ENCODE results near the gene FBXO46. TPM values are rescaled to one million over a fixed set of nuclear protein-coding genes. Genes with fewer than 3 reads are reported as not detected.
A peak's percentile ranks its signal among the peaks of the same experiment; 100 is the strongest.

FBXO46 gene
- total and polyA plus RNA-seq, 2 of the 13 experiments (the other 11 are each of a cell fraction or from before 2014, with no cell fraction given) = 6.2 to 6.4 TPM

DNA sequence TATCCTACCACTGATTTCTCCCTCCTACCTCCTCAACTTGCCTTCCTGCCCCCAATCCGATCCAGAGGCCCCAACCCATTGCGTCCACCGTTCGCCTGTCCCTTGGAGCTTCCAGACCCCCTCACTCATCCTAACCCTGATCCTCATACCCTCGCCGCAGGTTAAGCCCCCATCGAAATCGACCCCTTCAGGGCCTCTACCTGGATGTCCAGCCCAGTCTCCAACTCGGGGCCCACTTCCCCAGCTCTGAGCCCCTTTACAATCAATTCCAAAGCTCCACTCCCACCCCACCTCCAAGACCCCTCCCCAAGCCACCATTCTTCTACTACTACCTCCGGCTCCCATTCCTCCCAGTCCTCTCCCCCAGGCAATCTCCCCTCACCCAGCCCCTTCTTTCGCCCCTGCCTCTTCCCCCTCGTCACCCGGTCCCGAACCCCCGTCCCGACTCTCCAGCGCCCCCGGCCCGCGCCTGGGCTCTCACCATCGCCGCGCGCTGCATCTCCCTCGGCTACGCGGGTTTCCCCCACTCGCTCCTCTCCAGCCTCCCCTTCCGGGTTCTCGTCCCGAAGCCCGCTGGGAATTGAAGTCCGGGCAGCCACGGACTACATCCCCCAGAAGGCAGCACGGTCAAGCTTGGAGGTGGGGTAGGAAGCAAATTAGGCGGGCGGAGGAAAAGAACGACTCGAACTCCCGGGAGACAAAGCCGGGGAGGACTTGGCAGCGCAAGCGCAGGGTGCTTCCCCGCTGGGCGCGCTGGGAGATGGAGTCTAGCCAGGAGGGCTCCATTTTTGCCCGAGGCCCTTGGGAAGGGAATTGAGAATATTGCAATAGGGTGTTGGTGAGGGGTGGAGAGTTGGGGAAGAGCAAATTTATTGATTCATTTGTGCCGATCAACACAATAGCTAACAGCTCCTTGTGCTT, at the start of gene FBXO46 (continued):
- TF ChIP-seq, protein P1, sequence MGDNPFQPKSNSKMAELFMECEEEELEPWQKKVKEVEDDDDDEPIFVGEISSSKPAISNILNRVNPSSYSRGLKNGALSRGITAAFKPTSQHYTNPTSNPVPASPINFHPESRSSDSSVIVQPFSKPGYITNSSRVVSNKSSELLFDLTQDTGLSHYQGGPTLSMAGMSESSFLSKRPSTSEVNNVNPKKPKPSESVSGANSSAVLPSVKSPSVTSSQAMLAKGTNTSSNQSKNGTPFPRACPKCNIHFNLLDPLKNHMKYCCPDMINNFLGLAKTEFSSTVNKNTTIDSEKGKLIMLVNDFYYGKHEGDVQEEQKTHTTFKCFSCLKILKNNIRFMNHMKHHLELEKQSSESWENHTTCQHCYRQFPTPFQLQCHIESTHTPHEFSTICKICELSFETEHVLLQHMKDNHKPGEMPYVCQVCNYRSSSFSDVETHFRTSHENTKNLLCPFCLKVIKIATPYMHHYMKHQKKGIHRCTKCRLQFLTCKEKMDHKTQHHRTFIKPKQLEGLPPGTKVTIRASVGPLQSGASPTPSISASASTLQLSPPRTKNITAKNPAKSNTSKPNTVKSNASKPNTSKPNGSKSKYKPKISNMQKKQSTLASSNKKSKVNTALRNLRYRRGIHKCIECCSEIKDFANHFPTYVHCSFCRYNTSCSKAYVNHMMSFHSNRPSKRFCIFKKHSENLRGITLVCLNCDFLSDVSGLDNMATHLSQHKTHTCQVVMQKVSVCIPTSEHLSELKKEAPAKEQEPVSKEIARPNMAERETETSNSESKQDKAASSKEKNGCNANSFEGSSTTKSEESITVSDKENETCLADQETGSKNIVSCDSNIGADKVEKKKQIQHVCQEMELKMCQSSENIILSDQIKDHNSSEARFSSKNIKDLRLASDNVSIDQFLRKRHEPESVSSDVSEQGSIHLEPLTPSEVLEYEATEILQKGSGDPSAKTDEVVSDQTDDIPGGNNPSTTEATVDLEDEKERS (CRISPR knock-in tag; IDR thresholded peaks at IDR 0.05) = 0 out of 2 replicates have a peak, but pooled peaks have one; percentile 26
- TF ChIP-seq, protein P2, sequence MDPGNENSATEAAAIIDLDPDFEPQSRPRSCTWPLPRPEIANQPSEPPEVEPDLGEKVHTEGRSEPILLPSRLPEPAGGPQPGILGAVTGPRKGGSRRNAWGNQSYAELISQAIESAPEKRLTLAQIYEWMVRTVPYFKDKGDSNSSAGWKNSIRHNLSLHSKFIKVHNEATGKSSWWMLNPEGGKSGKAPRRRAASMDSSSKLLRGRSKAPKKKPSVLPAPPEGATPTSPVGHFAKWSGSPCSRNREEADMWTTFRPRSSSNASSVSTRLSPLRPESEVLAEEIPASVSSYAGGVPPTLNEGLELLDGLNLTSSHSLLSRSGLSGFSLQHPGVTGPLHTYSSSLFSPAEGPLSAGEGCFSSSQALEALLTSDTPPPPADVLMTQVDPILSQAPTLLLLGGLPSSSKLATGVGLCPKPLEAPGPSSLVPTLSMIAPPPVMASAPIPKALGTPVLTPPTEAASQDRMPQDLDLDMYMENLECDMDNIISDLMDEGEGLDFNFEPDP (CRISPR knock-in tag; conservative IDR thresholded peaks at IDR 0.05) = 0 out of 2 replicates have a peak, but pooled peaks have one; percentile 82
- TF ChIP-seq ZNF350 (CRISPR knock-in tag; IDR thresholded peaks at IDR 0.05; ENCODE audit: borderline replicate concordance, low read depth) = peak; percentile 64; the same call in 1 of the 2 replicates
- TF ChIP-seq, protein P3, sequence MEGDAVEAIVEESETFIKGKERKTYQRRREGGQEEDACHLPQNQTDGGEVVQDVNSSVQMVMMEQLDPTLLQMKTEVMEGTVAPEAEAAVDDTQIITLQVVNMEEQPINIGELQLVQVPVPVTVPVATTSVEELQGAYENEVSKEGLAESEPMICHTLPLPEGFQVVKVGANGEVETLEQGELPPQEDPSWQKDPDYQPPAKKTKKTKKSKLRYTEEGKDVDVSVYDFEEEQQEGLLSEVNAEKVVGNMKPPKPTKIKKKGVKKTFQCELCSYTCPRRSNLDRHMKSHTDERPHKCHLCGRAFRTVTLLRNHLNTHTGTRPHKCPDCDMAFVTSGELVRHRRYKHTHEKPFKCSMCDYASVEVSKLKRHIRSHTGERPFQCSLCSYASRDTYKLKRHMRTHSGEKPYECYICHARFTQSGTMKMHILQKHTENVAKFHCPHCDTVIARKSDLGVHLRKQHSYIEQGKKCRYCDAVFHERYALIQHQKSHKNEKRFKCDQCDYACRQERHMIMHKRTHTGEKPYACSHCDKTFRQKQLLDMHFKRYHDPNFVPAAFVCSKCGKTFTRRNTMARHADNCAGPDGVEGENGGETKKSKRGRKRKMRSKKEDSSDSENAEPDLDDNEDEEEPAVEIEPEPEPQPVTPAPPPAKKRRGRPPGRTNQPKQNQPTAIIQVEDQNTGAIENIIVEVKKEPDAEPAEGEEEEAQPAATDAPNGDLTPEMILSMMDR (CRISPR knock-in tag; IDR thresholded peaks at IDR 0.05) = peak; percentile 75
- TF ChIP-seq, protein P4, sequence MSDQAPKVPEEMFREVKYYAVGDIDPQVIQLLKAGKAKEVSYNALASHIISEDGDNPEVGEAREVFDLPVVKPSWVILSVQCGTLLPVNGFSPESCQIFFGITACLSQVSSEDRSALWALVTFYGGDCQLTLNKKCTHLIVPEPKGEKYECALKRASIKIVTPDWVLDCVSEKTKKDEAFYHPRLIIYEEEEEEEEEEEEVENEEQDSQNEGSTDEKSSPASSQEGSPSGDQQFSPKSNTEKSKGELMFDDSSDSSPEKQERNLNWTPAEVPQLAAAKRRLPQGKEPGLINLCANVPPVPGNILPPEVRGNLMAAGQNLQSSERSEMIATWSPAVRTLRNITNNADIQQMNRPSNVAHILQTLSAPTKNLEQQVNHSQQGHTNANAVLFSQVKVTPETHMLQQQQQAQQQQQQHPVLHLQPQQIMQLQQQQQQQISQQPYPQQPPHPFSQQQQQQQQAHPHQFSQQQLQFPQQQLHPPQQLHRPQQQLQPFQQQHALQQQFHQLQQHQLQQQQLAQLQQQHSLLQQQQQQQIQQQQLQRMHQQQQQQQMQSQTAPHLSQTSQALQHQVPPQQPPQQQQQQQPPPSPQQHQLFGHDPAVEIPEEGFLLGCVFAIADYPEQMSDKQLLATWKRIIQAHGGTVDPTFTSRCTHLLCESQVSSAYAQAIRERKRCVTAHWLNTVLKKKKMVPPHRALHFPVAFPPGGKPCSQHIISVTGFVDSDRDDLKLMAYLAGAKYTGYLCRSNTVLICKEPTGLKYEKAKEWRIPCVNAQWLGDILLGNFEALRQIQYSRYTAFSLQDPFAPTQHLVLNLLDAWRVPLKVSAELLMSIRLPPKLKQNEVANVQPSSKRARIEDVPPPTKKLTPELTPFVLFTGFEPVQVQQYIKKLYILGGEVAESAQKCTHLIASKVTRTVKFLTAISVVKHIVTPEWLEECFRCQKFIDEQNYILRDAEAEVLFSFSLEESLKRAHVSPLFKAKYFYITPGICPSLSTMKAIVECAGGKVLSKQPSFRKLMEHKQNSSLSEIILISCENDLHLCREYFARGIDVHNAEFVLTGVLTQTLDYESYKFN (CRISPR knock-in tag; conservative IDR thresholded peaks at IDR 0.05) = peak; percentile 64
